ENCODE results near the gene RAB7B. TPM values are rescaled to one million over a fixed set of nuclear protein-coding genes. Genes with fewer than 3 reads are reported as not detected.

The RAB7B gene
- total and polyA plus RNA-seq, 2 donors (not counting 1 experiment from before 2014, with no cell fraction given): 9.1 to 15.5 TPM

DNA sequence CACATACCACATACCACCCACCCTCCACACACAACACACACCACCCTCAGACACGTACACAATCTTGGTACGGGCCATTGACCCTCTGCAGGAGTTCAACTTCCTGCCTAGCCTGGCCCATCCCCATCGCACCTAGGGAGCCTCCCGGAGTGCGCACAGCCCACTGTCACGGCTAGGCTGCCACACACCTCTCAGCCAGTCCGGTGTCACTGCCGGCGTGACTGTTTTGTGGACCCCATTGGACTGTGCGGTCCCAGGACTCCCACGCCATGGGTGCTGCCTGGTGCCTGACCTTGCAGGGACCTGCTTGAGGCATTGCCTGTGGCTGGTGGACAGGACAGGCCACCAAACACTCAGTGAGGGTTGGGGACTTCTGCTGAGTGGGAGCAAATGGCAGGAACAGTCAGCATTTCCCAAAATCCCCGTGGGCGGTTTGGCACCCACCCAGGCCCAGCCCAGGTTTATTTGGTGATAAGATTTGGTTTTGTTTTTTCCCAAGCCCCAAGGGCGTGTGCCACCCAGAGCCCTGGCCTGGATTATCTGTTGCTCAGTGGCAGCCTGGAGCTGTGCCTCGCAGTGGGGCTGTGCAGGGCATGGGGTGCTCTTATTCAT, 27.7 kb downstream of the RAB7B start:
- H3K4me2 ChIP-seq (ENCODE audit: extremely low read depth, insufficient read depth, low read length): no peak overlapping the region

DNA sequence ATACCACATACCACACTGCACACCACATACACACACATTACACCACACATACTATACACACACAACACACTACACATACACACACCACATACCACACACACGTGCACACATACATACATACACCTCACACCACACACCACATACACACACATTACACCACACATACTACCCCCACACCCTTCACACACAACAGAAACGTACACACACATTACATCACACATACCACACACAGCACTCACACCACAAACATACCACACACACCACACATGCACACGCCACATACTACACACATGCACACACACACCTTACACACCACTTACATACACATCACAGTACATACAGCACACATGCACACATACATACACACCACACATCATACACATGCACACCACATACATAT, 28.5 kb downstream of the RAB7B start:
- no peak overlapping the region for H3K4me3 ChIP-seq (replicated peaks in 1 of 4; ENCODE audit: control extremely low read depth in 1 of 4, insufficient read depth in 1 of 4, low read depth in 3 of 4, low read length in 4 of 4)
- H3K9me3 ChIP-seq (ENCODE audit: control insufficient read depth, insufficient read depth, low read depth, low read length): no peaks in the 10 kb centered on the region
- no peak for DNase-seq (ENCODE audit: low read depth in 2 of 2)
- H3K79me2 ChIP-seq (ENCODE audit: control insufficient read depth, insufficient read depth, low read length): no peaks in the 10 kb centered on the region
- H4K20me1 ChIP-seq (ENCODE audit: control insufficient read depth, extremely low read depth, insufficient read depth, low read length): no peaks in the 10 kb centered on the region
- H3K27ac ChIP-seq (ENCODE audit: insufficient read depth, low read length): no peak overlapping the region
- TF ChIP-seq, protein P1, sequence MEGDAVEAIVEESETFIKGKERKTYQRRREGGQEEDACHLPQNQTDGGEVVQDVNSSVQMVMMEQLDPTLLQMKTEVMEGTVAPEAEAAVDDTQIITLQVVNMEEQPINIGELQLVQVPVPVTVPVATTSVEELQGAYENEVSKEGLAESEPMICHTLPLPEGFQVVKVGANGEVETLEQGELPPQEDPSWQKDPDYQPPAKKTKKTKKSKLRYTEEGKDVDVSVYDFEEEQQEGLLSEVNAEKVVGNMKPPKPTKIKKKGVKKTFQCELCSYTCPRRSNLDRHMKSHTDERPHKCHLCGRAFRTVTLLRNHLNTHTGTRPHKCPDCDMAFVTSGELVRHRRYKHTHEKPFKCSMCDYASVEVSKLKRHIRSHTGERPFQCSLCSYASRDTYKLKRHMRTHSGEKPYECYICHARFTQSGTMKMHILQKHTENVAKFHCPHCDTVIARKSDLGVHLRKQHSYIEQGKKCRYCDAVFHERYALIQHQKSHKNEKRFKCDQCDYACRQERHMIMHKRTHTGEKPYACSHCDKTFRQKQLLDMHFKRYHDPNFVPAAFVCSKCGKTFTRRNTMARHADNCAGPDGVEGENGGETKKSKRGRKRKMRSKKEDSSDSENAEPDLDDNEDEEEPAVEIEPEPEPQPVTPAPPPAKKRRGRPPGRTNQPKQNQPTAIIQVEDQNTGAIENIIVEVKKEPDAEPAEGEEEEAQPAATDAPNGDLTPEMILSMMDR (conservative IDR thresholded peaks at IDR 0.05 in 1 of 2, IDR thresholded peaks at IDR 0.05 in 1 of 2; ENCODE audit: low read depth in 1 of 2, low read length in 2 of 2): no peak
- no peak for TF ChIP-seq EZH2 (IDR thresholded peaks at IDR 0.05; ENCODE audit: low read length, missing control alignments)
- no peaks in the 10 kb centered on the region for H3K4me1 ChIP-seq (ENCODE audit: control insufficient read depth, extremely low read depth, insufficient read depth, low read length)
- H3K4me2 ChIP-seq (ENCODE audit: extremely low read depth, insufficient read depth, low read length): no peak overlapping the region
- no peaks in the 10 kb centered on the region for H3K36me3 ChIP-seq (ENCODE audit: control insufficient read depth, insufficient read depth, low read length)
- H3K9ac ChIP-seq (ENCODE audit: insufficient read depth, low read length): no peak overlapping the region
- no peak overlapping the region for H2AFZ ChIP-seq (ENCODE audit: low read length)
- no peaks in the 10 kb centered on the region for H3K27me3 ChIP-seq (ENCODE audit: control insufficient read depth, insufficient read depth, low read length)

More for the DNA sequence above, 27.7 kb downstream of the RAB7B start:
- no peaks in the 10 kb centered on the region for H4K20me1 ChIP-seq (ENCODE audit: control insufficient read depth, extremely low read depth, insufficient read depth, low read length)
- H3K27ac ChIP-seq (ENCODE audit: insufficient read depth, low read length): no peak overlapping the region
- no peaks in the 10 kb centered on the region for H3K4me1 ChIP-seq (ENCODE audit: control insufficient read depth, extremely low read depth, insufficient read depth, low read length)
- H3K36me3 ChIP-seq (ENCODE audit: control insufficient read depth, insufficient read depth, low read length): no peaks in the 10 kb centered on the region
- H3K27me3 ChIP-seq (ENCODE audit: control insufficient read depth, insufficient read depth, low read length): no peaks in the 10 kb centered on the region
- DNase-seq (ENCODE audit: low read depth in 2 of 2): no peak
- no peaks in the 10 kb centered on the region for H3K9me3 ChIP-seq (ENCODE audit: control insufficient read depth, insufficient read depth, low read depth, low read length)
- no peaks in the 10 kb centered on the region for H3K79me2 ChIP-seq (ENCODE audit: control insufficient read depth, insufficient read depth, low read length)
- no peak overlapping the region for H2AFZ ChIP-seq (ENCODE audit: low read length)
- no peak for TF ChIP-seq EZH2 (IDR thresholded peaks at IDR 0.05; ENCODE audit: low read length, missing control alignments)
- TF ChIP-seq, protein P1 (conservative IDR thresholded peaks at IDR 0.05 in 1 of 2, IDR thresholded peaks at IDR 0.05 in 1 of 2; ENCODE audit: low read depth in 1 of 2, low read length in 2 of 2): no peak
- H3K9ac ChIP-seq (ENCODE audit: insufficient read depth, low read length): no peak overlapping the region
- H3K4me3 ChIP-seq (replicated peaks in 1 of 4; ENCODE audit: control extremely low read depth in 1 of 4, insufficient read depth in 1 of 4, low read depth in 3 of 4, low read length in 4 of 4): no peak overlapping the region

DNA sequence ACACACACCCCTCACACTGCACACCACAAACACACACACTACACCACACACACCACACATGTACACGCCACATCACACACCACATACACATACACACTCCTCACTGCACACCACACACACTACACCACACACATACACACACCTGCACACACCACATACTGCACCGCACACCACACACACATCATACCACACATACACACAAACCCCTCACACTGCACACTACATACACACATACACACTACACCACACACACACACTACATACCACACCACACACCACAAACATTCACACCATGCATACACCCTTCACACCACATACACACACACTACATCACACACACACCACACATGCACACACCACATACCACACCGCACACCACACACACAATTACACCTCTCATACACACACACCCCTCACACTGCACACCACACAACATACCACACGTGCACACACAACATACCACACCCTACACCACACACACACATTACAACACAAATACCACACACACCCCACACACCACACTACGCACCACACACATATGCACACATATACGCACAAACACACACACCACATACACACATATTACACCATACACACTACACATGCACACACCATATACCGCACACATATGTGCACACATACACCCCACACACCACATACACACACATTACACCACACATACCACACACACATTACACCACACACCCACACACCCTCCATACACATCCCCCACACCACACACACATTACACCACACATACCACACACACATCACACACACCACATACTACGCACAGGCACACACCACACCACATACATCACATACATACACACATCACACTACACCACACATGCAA, 29.6 kb downstream of the RAB7B start:
- H3K9ac ChIP-seq (ENCODE audit: insufficient read depth, low read length): no peak overlapping the region
- no peak overlapping the region for H3K27ac ChIP-seq (ENCODE audit: insufficient read depth, low read length)
- H4K20me1 ChIP-seq (ENCODE audit: control insufficient read depth, extremely low read depth, insufficient read depth, low read length): no peaks in the 10 kb centered on the region
- no peak overlapping the region for H2AFZ ChIP-seq (ENCODE audit: low read length)
- no peaks in the 10 kb centered on the region for H3K4me1 ChIP-seq (ENCODE audit: control insufficient read depth, extremely low read depth, insufficient read depth, low read length)
- no peak overlapping the region for H3K4me2 ChIP-seq (ENCODE audit: extremely low read depth, insufficient read depth, low read length)
- DNase-seq (ENCODE audit: low read depth in 2 of 2): no peak
- H3K79me2 ChIP-seq (ENCODE audit: control insufficient read depth, insufficient read depth, low read length): no peaks in the 10 kb centered on the region
- TF ChIP-seq, protein P1 (conservative IDR thresholded peaks at IDR 0.05 in 1 of 2, IDR thresholded peaks at IDR 0.05 in 1 of 2; ENCODE audit: low read depth in 1 of 2, low read length in 2 of 2): no peak
- no peak for TF ChIP-seq EZH2 (IDR thresholded peaks at IDR 0.05; ENCODE audit: low read length, missing control alignments)
- no peak overlapping the region for H3K4me3 ChIP-seq (replicated peaks in 1 of 4; ENCODE audit: control extremely low read depth in 1 of 4, insufficient read depth in 1 of 4, low read depth in 3 of 4, low read length in 4 of 4)
- H3K36me3 ChIP-seq (ENCODE audit: control insufficient read depth, insufficient read depth, low read length): no peaks in the 10 kb centered on the region
- H3K9me3 ChIP-seq (ENCODE audit: control insufficient read depth, insufficient read depth, low read depth, low read length): no peaks in the 10 kb centered on the region
- no peaks in the 10 kb centered on the region for H3K27me3 ChIP-seq (ENCODE audit: control insufficient read depth, insufficient read depth, low read length)
